Astrocyte (in vitro differentiated cells and primary cell): Measurements from ENCODE around the gene ATP1A3. TPM values are rescaled to one million over a fixed set of nuclear protein-coding genes. Genes with fewer than 3 reads are reported as not detected.

ENCODE experiments used
- DNase-seq: peaks from one replicate; pipeline ENCODE4 v3.0.0-alpha.2; 2010; ENCODE audit warnings: low read depth
- FAIRE-seq: peaks from 2 replicates; lab custom pipeline; 2011; peaks lifted over from hg19 to GRCh38; lab: Jason Lieb, UNC
- H2AFZ ChIP-seq: 2 replicates; pipeline ENCODE4 v1.6.0; 2012; ENCODE audit warnings: low read depth, low read length, inconsistent platforms
- H3K27ac ChIP-seq: 2 replicates; pipeline ENCODE4 v1.5.1; 2011; ENCODE audit warnings: low read depth, low read length, inconsistent platforms
- H3K27me3 ChIP-seq: 2 replicates; pipeline ENCODE4 v1.6.0; 2011; ENCODE audit warnings: low read length, inconsistent platforms; ENCODE audit not compliant: insufficient read depth
- H3K36me3 ChIP-seq: 2 replicates; pipeline ENCODE4 v1.5.1; 2011; ENCODE audit warnings: low read length, inconsistent platforms; ENCODE audit not compliant: insufficient read depth
- H3K4me1 ChIP-seq: 2 replicates; pipeline ENCODE4 v1.5.1; 2011; ENCODE audit warnings: low read length, inconsistent platforms; ENCODE audit not compliant: insufficient read depth
- H3K4me2 ChIP-seq: 2 replicates; pipeline ENCODE4 v1.6.0; 2012; ENCODE audit warnings: low read length, inconsistent platforms
- H3K4me3 ChIP-seq: 2 replicates; pipeline ENCODE4 v1.5.1; 2011; ENCODE audit warnings: low read depth, mild to moderate bottlenecking, low read length, inconsistent platforms; ENCODE audit not compliant: insufficient read depth
- H3K79me2 ChIP-seq: 2 replicates; pipeline ENCODE4 v1.6.0; 2012; ENCODE audit warnings: mild to moderate bottlenecking, low read length, inconsistent platforms; ENCODE audit not compliant: insufficient read depth
- H3K9ac ChIP-seq: 2 replicates; pipeline ENCODE4 v1.6.0; 2012; ENCODE audit warnings: mild to moderate bottlenecking, low read length, inconsistent platforms
- H3K9me3 ChIP-seq: 2 replicates; pipeline ENCODE4 v1.5.1; 2012; ENCODE audit warnings: low read depth, mild to moderate bottlenecking, low read length, inconsistent platforms; ENCODE audit not compliant: insufficient read depth
- H4K20me1 ChIP-seq: 2 replicates; pipeline ENCODE4 v1.6.0; 2012; ENCODE audit warnings: low read length, inconsistent platforms; ENCODE audit not compliant: insufficient read depth
- H3K27ac Mint-ChIP-seq: one replicate; pipeline ENCODE4 v1.8.0; 2021; ENCODE audit warnings: mild to moderate bottlenecking, mixed read lengths; ENCODE audit not compliant: unreplicated experiment
- H3K27me3 Mint-ChIP-seq: one replicate; pipeline ENCODE4 v1.8.0; 2021; ENCODE audit warnings: low read depth, mixed read lengths; ENCODE audit not compliant: unreplicated experiment
- H3K36me3 Mint-ChIP-seq: one replicate; pipeline ENCODE4 v1.8.0; 2021; ENCODE audit warnings: low read depth, mixed read lengths; ENCODE audit not compliant: unreplicated experiment
- H3K4me1 Mint-ChIP-seq: one replicate; pipeline ENCODE4 v1.8.0; 2021; ENCODE audit warnings: low read depth, mixed read lengths; ENCODE audit not compliant: unreplicated experiment
- H3K4me3 Mint-ChIP-seq: one replicate; pipeline ENCODE4 v1.8.0; 2021; ENCODE audit warnings: mild to moderate bottlenecking, moderate library complexity, mixed read lengths; ENCODE audit not compliant: unreplicated experiment
- H3K9me3 Mint-ChIP-seq: one replicate; pipeline ENCODE4 v1.8.0; 2021; ENCODE audit warnings: mild to moderate bottlenecking, mixed read lengths; ENCODE audit not compliant: unreplicated experiment
- EZH2 ChIP-seq: IDR thresholded peaks from 2 replicates; pipeline ENCODE4 v1.6.1; 2012; ENCODE audit warnings: mild to moderate bottlenecking, low read length, inconsistent platforms; ENCODE audit not compliant: insufficient read depth
- total RNA-seq: library from RNA; stranded (reverse); gene quantifications from 2 replicates; pipeline ENCODE4 v1.2.1, GENCODE V29; 2021
- TF ChIP-seq, protein P1 (sequence below): IDR thresholded peaks from 2 replicates; pipeline ENCODE4 v1.5.1; 2011; ENCODE audit warnings: low read depth, mild to moderate bottlenecking, inconsistent platforms, low read length, moderate library complexity; ENCODE audit not compliant: insufficient read depth

The ATP1A3 gene
- total RNA-seq, 1 donor from 2014 or later: 3.4 TPM

DNA sequence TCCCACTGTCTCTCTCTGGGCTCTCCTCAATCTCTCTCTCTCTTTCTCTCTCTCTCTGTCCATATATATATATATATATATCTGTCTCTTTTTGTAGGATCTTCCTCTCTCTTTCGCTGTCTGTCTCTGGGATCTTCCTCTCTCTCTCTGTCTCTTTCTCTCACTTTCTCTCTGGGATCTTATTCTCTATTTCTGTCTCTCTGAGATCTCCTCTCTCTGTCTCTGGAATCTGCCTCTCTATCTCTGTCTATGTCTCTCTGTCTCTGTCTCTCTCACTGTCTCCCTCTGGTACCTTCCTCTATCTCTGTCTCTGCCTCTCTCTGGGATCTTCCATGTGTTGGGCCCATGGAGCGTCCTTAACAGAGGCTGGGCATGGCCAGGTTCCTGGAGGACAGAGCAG, 3.4 kb downstream of the ATP1A3 start:
- no peak overlapping the region for H3K4me3 Mint-ChIP-seq
- no peak overlapping the region for H3K27ac ChIP-seq
- H3K36me3 ChIP-seq: no peaks in the 10 kb centered on the region
- H3K9ac ChIP-seq: no peak overlapping the region
- H3K9me3 Mint-ChIP-seq: peaks cover 1% of the 10 kb centered on the region
- TF ChIP-seq, protein P1, sequence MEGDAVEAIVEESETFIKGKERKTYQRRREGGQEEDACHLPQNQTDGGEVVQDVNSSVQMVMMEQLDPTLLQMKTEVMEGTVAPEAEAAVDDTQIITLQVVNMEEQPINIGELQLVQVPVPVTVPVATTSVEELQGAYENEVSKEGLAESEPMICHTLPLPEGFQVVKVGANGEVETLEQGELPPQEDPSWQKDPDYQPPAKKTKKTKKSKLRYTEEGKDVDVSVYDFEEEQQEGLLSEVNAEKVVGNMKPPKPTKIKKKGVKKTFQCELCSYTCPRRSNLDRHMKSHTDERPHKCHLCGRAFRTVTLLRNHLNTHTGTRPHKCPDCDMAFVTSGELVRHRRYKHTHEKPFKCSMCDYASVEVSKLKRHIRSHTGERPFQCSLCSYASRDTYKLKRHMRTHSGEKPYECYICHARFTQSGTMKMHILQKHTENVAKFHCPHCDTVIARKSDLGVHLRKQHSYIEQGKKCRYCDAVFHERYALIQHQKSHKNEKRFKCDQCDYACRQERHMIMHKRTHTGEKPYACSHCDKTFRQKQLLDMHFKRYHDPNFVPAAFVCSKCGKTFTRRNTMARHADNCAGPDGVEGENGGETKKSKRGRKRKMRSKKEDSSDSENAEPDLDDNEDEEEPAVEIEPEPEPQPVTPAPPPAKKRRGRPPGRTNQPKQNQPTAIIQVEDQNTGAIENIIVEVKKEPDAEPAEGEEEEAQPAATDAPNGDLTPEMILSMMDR: no peak
- TF ChIP-seq EZH2: no peak
- DNase-seq (no peak), FAIRE-seq (no peak)
- no peaks in the 10 kb centered on the region for H3K4me1 ChIP-seq
- no peak overlapping the region for H3K27ac Mint-ChIP-seq
- H4K20me1 ChIP-seq: peaks cover 3% of the 10 kb centered on the region
- H3K4me3 ChIP-seq: no peak overlapping the region
- no peaks in the 10 kb centered on the region for H3K9me3 ChIP-seq
- peaks cover 3% of the 10 kb centered on the region for H3K36me3 Mint-ChIP-seq
- peaks cover 19% of the 10 kb centered on the region for H3K27me3 ChIP-seq
- no peak overlapping the region for H3K4me2 ChIP-seq
- peaks cover 38% of the 10 kb centered on the region for H3K27me3 Mint-ChIP-seq
- H2AFZ ChIP-seq: no peak overlapping the region
- peaks cover 3% of the 10 kb centered on the region for H3K4me1 Mint-ChIP-seq
- no peaks in the 10 kb centered on the region for H3K79me2 ChIP-seq

DNA sequence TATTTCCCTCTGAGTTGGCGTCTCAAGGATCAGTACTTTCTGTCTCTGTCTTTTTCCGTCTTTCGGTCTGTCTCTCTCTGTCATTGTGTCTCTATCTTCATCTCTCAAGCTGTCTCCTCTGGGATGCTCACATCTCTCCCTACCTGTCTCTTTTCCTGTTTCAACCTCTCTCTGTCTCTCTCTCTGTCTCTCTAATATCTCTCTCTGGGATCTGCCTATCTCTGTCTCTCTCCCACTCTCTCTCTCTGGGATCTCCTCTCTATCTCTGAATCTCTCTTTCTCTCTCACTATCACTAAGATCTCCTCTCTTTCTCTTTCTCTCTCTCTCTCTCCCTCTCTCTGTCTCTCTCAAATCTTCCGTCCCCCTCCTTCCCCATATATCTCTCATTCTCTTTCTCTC, 4.0 kb downstream of the ATP1A3 start:
- Mint-ChIP-seq H3K27me3 (peaks cover 35% of the 10 kb centered on the region), H3K9me3 (peaks cover under 1% of the 10 kb centered on the region), H3K4me1 (peaks cover 3% of the 10 kb centered on the region), H3K27ac (no peak overlapping the region), H3K36me3 (peaks cover 6% of the 10 kb centered on the region), H3K4me3 (no peak overlapping the region)
- no peaks in the 10 kb centered on the region for H3K36me3 ChIP-seq
- H4K20me1 ChIP-seq: peaks cover 3% of the 10 kb centered on the region
- H2AFZ ChIP-seq: no peak overlapping the region
- H3K27ac ChIP-seq: no peak overlapping the region
- no peak for FAIRE-seq
- H3K27me3 ChIP-seq: peaks cover 16% of the 10 kb centered on the region
- H3K4me2 ChIP-seq: no peak overlapping the region
- no peak for DNase-seq
- no peak overlapping the region for H3K4me3 ChIP-seq
- no peak for TF ChIP-seq EZH2
- TF ChIP-seq, protein P1: no peak
- no peaks in the 10 kb centered on the region for H3K9me3 ChIP-seq
- no peaks in the 10 kb centered on the region for H3K4me1 ChIP-seq
- no peak overlapping the region for H3K9ac ChIP-seq
- no peaks in the 10 kb centered on the region for H3K79me2 ChIP-seq

DNA sequence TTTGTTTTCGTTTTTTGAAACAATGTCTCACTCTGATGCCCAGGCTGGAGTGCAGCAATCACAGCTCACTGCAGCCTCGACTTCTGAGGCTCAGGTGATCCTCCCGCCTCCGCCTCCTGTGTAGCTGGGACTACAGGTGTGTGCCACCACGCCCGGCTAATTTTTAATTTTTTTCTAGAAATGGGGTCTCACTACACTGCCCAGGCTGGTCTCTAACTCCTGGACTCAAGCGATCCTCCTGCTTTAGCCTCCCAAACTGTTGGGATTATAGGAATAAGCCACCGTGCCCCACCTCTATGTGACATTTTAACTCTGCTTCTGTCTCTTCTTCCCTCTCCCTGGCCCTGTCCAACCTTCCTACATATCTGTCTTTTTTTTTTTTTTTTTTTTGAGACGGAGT, 5.1 kb downstream of the ATP1A3 start:
- H3K9me3 ChIP-seq: no peaks in the 10 kb centered on the region

More for the DNA sequence above, 5.1 kb downstream of the ATP1A3 start:
- Mint-ChIP-seq H3K4me1 (peaks cover 3% of the 10 kb centered on the region), H3K4me3 (no peak overlapping the region), H3K36me3 (peaks cover 6% of the 10 kb centered on the region), H3K27me3 (peaks cover 28% of the 10 kb centered on the region), H3K9me3 (no peaks in the 10 kb centered on the region), H3K27ac (no peak overlapping the region)
- Histone ChIP-seq H3K36me3 (no peaks in the 10 kb centered on the region), H3K27me3 (peaks cover 11% of the 10 kb centered on the region), H3K4me2 (no peak overlapping the region), H3K79me2 (no peaks in the 10 kb centered on the region), H2AFZ (no peak overlapping the region), H3K4me1 (no peaks in the 10 kb centered on the region), H3K27ac (no peak overlapping the region), H3K9ac (no peak overlapping the region), H3K4me3 (no peak overlapping the region), H4K20me1 (peaks cover 3% of the 10 kb centered on the region)
- FAIRE-seq (no peak), DNase-seq (no peak)
- no peak for TF ChIP-seq EZH2
- TF ChIP-seq, protein P1: no peak
